Calu3 (cell line): Measurements from ENCODE around the gene FAM107B. TPM values are rescaled to one million over a fixed set of nuclear protein-coding genes. Genes with fewer than 3 reads are reported as not detected.
"Not testable (repeated sequence)": the region's sequence is repeated elsewhere in the genome, so short reads cannot be mapped to it uniquely, and the experiment has no call there.

ENCODE experiments used
- BruUV-seq: library from RNA; stranded (reverse); fragments of 400-500 nt; replicated peaks from 2 replicates; lab custom pipeline; 2021; lab: Mats Ljungman, UMichigan
- CTCF ChIA-PET: fragments of 300-600 bp; sonication (Branson Sonifier 250); formaldehyde crosslinking; loops from one replicate; lab custom pipeline; 2022; ENCODE audit warnings: antibody characterized with exemption; lab: Charles Lee
- DNase-seq: peaks from one replicate; pipeline ENCODE4 v3.0.0; 2022
- H3K27ac Mint-ChIP-seq: one replicate; pipeline ENCODE4 v1.8.0; 2022; ENCODE audit warnings: mixed read lengths; ENCODE audit not compliant: unreplicated experiment
- H3K27me3 Mint-ChIP-seq: one replicate; pipeline ENCODE4 v1.8.0; 2022; ENCODE audit warnings: mixed read lengths; ENCODE audit not compliant: unreplicated experiment
- H3K36me3 Mint-ChIP-seq: one replicate; pipeline ENCODE4 v1.8.0; 2022; ENCODE audit warnings: mild to moderate bottlenecking, moderate library complexity, mixed read lengths; ENCODE audit not compliant: insufficient read depth, unreplicated experiment
- H3K4me1 Mint-ChIP-seq: one replicate; pipeline ENCODE4 v1.8.0; 2022; ENCODE audit warnings: mild to moderate bottlenecking, low read depth, mixed read lengths; ENCODE audit not compliant: unreplicated experiment
- H3K4me3 Mint-ChIP-seq: one replicate; pipeline ENCODE4 v1.8.0; 2022; ENCODE audit warnings: mild to moderate bottlenecking, low read depth, moderate library complexity, mixed read lengths; ENCODE audit not compliant: unreplicated experiment
- H3K9me3 Mint-ChIP-seq: one replicate; pipeline ENCODE4 v1.8.0; 2022; ENCODE audit warnings: low read depth, mixed read lengths; ENCODE audit not compliant: unreplicated experiment
- CTCF ChIP-seq: fragments of 200-600 bp; IDR thresholded peaks from one replicate; pipeline ENCODE4 v1.8.0; 2022; ENCODE audit warnings: antibody characterized with exemption; ENCODE audit not compliant: unreplicated experiment
- intact Hi-C: fragments of 100-400 bp; cut with micrococcal nuclease; formaldehyde crosslinking; loops from one replicate; pipeline ENCODE4 v1.10.0; 2022; ENCODE audit not compliant: unreplicated experiment
- total RNA-seq: library from RNA; stranded (reverse); gene quantifications from 2 replicates; pipeline ENCODE4 v1.2.3, GENCODE V29; 2022

FAM107B gene
- total RNA-seq, 1 experiment from 2014 or later = 168 TPM

GRCh38 chr10:14661818-14662217, 112.9 kb downstream of the FAM107B start:
- Mint-ChIP-seq H3K27ac (no peak overlapping the region), H3K4me3 (no peak overlapping the region), H3K4me1 (peaks cover 46% of the 10 kb centered on the region), H3K36me3 (peaks cover 6% of the 10 kb centered on the region), H3K9me3 (peaks cover 7% of the 10 kb centered on the region), H3K27me3 (no peaks in the 10 kb centered on the region)
- CTCF ChIA-PET = no interaction called here
- intact Hi-C loops = no loop called here
- no peak for TF ChIP-seq CTCF
- no TSS peak for BruUV-seq
- no peak for DNase-seq

- TF ChIP-seq CTCF = no peak
- peaks cover 6% of the 10 kb centered on the region for H3K36me3 Mint-ChIP-seq
- no peaks in the 10 kb centered on the region for H3K27me3 Mint-ChIP-seq
- peaks cover 41% of the 10 kb centered on the region for H3K4me1 Mint-ChIP-seq
- no peaks in the 10 kb centered on the region for H3K9me3 Mint-ChIP-seq
- CTCF ChIA-PET = no interaction called here
- no TSS peak for BruUV-seq
- no peak for DNase-seq
- intact Hi-C loops = no loop called here
- no peak overlapping the region for H3K4me3 Mint-ChIP-seq
- no peak overlapping the region for H3K27ac Mint-ChIP-seq
Observed at GRCh38 chr10:14660831-14661230, 113.9 kb downstream of the FAM107B start.

GRCh38 chr10:14659626-14660196, 115.0 kb downstream of the FAM107B start:
- no peak for TF ChIP-seq CTCF
- Mint-ChIP-seq H3K27me3 (no peaks in the 10 kb centered on the region), H3K4me3 (no peak overlapping the region), H3K27ac (no peak overlapping the region), H3K9me3 (no peaks in the 10 kb centered on the region), H3K36me3 (peaks cover 6% of the 10 kb centered on the region), H3K4me1 (peaks cover 41% of the 10 kb centered on the region)
- no TSS peak for BruUV-seq
- DNase-seq = no peak
- CTCF ChIA-PET = no interaction called here
- intact Hi-C loops = loop anchor here (10.0 kb wide), 2 partner anchors 85 kb away; no protein-coding TSS in a partner anchor

GRCh38 chr10:14659137-14659536, 115.6 kb downstream of the FAM107B start:
- BruUV-seq, H3K9me3 Mint-ChIP-seq, H3K4me3 Mint-ChIP-seq, H3K27me3 Mint-ChIP-seq, H3K36me3 Mint-ChIP-seq, DNase-seq: not testable (repeated sequence)
- peaks cover 42% of the 10 kb centered on the region for H3K4me1 Mint-ChIP-seq
- intact Hi-C loops = loop anchor here (10.0 kb wide), 2 partner anchors 84 to 86 kb away; no protein-coding TSS in a partner anchor
- peak overlapping the region; percentile 76 for H3K27ac Mint-ChIP-seq
- CTCF ChIA-PET = interaction anchor here (1.3 kb wide), 1 partner anchor 84 kb away, joined by 3 read pairs; no protein-coding TSS in a partner anchor
